GM12872 (cell line): Measurements from ENCODE around the gene PXMP2.

Experiments used
- CTCF ChIP-seq: IDR thresholded peaks from 3 replicates; pipeline ENCODE4 v1.5.1; 2011; ENCODE audit warnings: low read depth, mild to moderate bottlenecking, low read length, moderate library complexity; ENCODE audit not compliant: insufficient read depth

PXMP2 gene

GRCh38 chr12:132715874-132716273 is 28.5 kb downstream of the PXMP2 start:
- no peak for TF ChIP-seq CTCF

- no peak for TF ChIP-seq CTCF
These were observed 29.0 kb downstream of the PXMP2 start for GRCh38 chr12:132716356-132716755.

DNA sequence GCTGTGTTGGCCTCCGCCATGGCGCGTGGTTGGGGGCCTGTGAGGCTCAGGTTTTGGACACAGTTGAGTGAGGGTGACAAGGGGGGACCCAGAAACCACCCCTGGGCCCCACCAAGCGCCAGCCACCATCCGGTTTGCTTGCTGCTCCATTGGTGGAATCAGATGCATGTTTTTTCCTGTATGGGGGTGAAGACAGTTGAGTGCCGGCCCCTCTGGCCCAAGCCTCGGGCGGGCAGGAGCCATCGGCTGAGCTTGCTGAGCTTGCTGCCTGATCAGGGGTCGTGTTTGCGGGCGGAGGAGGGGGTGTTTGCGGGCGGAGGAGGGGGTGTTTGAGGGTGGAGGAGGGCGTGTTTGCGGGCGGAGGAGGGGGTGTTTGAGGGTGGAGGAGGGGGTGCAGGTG is 29.6 kb downstream of the PXMP2 start:
- TF ChIP-seq CTCF: no peak

GRCh38 chr12:132717531-132718387 is 30.4 kb downstream of the PXMP2 start:
- TF ChIP-seq CTCF: no peak

GRCh38 chr12:132718644-132719043 is 31.3 kb downstream of the PXMP2 start:
- TF ChIP-seq CTCF: no peak

GRCh38 chr12:132719141-132719953 is 32.0 kb downstream of the PXMP2 start:
- TF ChIP-seq CTCF: no peak

- no peak for TF ChIP-seq CTCF
These were observed 32.6 kb downstream of the PXMP2 start for GRCh38 chr12:132719954-132720324.
